HG02678 (cell line): ENCODE results near the gene ADH6.
"Not testable (repeated sequence)": the region's sequence is repeated elsewhere in the genome, so short reads cannot be mapped to it uniquely, and the experiment has no call there.

Source experiments
- ATAC-seq: cut with Tn5 transposase; IDR thresholded peaks from one replicate; pipeline ENCODE4 v1.9.1; 2021; ENCODE audit warnings: mild to moderate bottlenecking, moderate library complexity; ENCODE audit not compliant: unreplicated experiment

The ADH6 gene

GRCh38 chr4:99200138-99200537 lies 18.9 kb downstream of the ADH6 start:
- ATAC-seq, result no peak

- ATAC-seq, result no peak
These were observed 28.7 kb downstream of the ADH6 start for GRCh38 chr4:99190336-99190735.

- ATAC-seq, result not testable (repeated sequence)
These were observed 29.1 kb downstream of the ADH6 start for GRCh38 chr4:99189900-99190299.

GRCh38 chr4:99186029-99186428 lies 33.0 kb downstream of the ADH6 start:
- ATAC-seq, result no peak

- no peak for ATAC-seq
These were observed 33.5 kb downstream of the ADH6 start for GRCh38 chr4:99185581-99185980.

GRCh38 chr4:99180382-99181070 lies 38.5 kb downstream of the ADH6 start:
- ATAC-seq, result no peak

GRCh38 chr4:99179626-99180025 lies 39.4 kb downstream of the ADH6 start:
- ATAC-seq, result no peak

GRCh38 chr4:99179178-99179577 lies 39.9 kb downstream of the ADH6 start:
- no peak for ATAC-seq

- ATAC-seq, result no peak
These were observed 52.5 kb downstream of the ADH6 start for GRCh38 chr4:99166544-99166943.

- ATAC-seq, result no peak
These were observed 53.1 kb downstream of the ADH6 start for GRCh38 chr4:99165978-99166377.

- no peak for ATAC-seq
These were observed 57.5 kb downstream of the ADH6 start for GRCh38 chr4:99161373-99162099.

GRCh38 chr4:99159699-99160098 lies 59.3 kb downstream of the ADH6 start:
- ATAC-seq, result no peak

GRCh38 chr4:99157478-99157935 lies 61.5 kb downstream of the ADH6 start:
- ATAC-seq, result no peak

- no peak for ATAC-seq
These were observed 62.1 kb downstream of the ADH6 start for GRCh38 chr4:99156992-99157391.

- no peak for ATAC-seq
These were observed 64.2 kb downstream of the ADH6 start for GRCh38 chr4:99154658-99155342.
